K562 (cell line): ENCODE measurements around the gene TMEM143. TPM values are rescaled to one million over a fixed set of nuclear protein-coding genes. Genes with fewer than 3 reads are reported as not detected.

Experiments
- ATAC-seq: fragments of 200-7000 bp; cut with Tn5 transposase; 3 replicates; pipeline ENCODE4 v1.9.1; 2020; ENCODE audit warnings: moderate library complexity
- BruUV-seq: library from RNA; stranded (reverse); fragments of 400-500 nt; replicated peaks from 2 replicates; lab custom pipeline; 2021; lab: Mats Ljungman, UMichigan
- CTCF ChIA-PET: fragments of 300-600 bp; formaldehyde crosslinking; extraction: SDS; loops from one replicate; lab custom pipeline; 2021; ENCODE audit warnings: low intra/inter-chr PET ratio; lab: Yijun Ruan, JAX
- POLR2A ChIA-PET: fragments of 300-600, 350-650 bp; sonication (Branson Sonifier 250); formaldehyde crosslinking; extraction: SDS; loops from one replicate; lab custom pipeline; 2021; ENCODE audit warnings: antibody characterized with exemption, inconsistent platforms; lab: Yijun Ruan, JAX
- DNase-seq, 4 experiments: peaks; one replicate each; pipeline versions ENCODE4 v3.0.0 to v3.0.0-alpha.2; 2011 to 2018; ENCODE audit warnings: low spot score in 3 of 4, mixed read lengths in 3 of 4; ENCODE audit errors: extremely low read depth in 1 of 4
- FAIRE-seq: peaks from 2 replicates; lab custom pipeline; 2011; peaks lifted over from hg19 to GRCh38; lab: Jason Lieb, UNC
- H2AFZ ChIP-seq: 2 replicates; pipeline ENCODE4 v1.6.0; 2011; ENCODE audit warnings: low read depth, low read length, control low read depth, inconsistent platforms
- H3K27ac ChIP-seq: fragments of 200-600 bp; 3 replicates; pipeline ENCODE4 v1.8.0; 2011; ENCODE audit warnings: low read depth, mild to moderate bottlenecking, control low read depth, inconsistent platforms, low read length, moderate library complexity, mixed read lengths; ENCODE audit errors: extremely low read depth
- H3K27me3 ChIP-seq, 2 experiments: fragments of 300-600 bp in 1 of 2; 2 replicates in 1 of 2; 3 replicates in 1 of 2; pipeline versions ENCODE4 v1.6.0 to v1.8.0; 2011; ENCODE audit warnings: inconsistent platforms in 2 of 2, low read length in 2 of 2, mild to moderate bottlenecking in 1 of 2, mixed read lengths in 1 of 2, moderate library complexity in 1 of 2; ENCODE audit not compliant: control insufficient read depth in 2 of 2, insufficient read depth in 2 of 2
- H3K36me3 ChIP-seq: fragments of 300-600 bp; 3 replicates; pipeline ENCODE4 v1.8.0; 2011; ENCODE audit warnings: mild to moderate bottlenecking, low read length, inconsistent platforms; ENCODE audit not compliant: control insufficient read depth, insufficient read depth
- H3K4me1 ChIP-seq, 2 experiments: fragments of 200-600 bp in 1 of 2; replicated peaks in 1 of 2; 2 replicates in 1 of 2; 3 replicates in 1 of 2; pipeline versions ENCODE4 v1.5.1 to v1.8.0; 2011; ENCODE audit warnings: inconsistent platforms in 2 of 2, low read length in 2 of 2, mild to moderate bottlenecking in 1 of 2, mixed read lengths in 1 of 2, moderate library complexity in 1 of 2; ENCODE audit not compliant: control insufficient read depth in 2 of 2, insufficient read depth in 2 of 2
- H3K4me2 ChIP-seq: 2 replicates; pipeline ENCODE4 v1.6.1; 2011; ENCODE audit warnings: low read length, control low read depth, inconsistent platforms, mixed read lengths; ENCODE audit not compliant: insufficient read depth
- H3K4me3 ChIP-seq: fragments of 200-600 bp; sonication (generic), shearing (Covaris generic); 2 replicates; pipeline ENCODE4 v1.5.1; 2016; ENCODE audit warnings: control low read depth, inconsistent platforms
- H3K79me2 ChIP-seq: fragments of 200-600 bp; 3 replicates; pipeline ENCODE4 v1.8.0; 2011; ENCODE audit warnings: low read length, inconsistent platforms; ENCODE audit not compliant: control insufficient read depth, insufficient read depth
- H3K9ac ChIP-seq, 2 experiments: 2 replicates each; pipeline versions ENCODE4 v1.6.0 to v1.6.1; 2011; ENCODE audit warnings: low read depth in 2 of 2, low read length in 2 of 2, control low read depth in 1 of 2, inconsistent platforms in 1 of 2, mild to moderate bottlenecking in 1 of 2, mixed read lengths in 1 of 2; ENCODE audit not compliant: insufficient read depth in 1 of 2
- H3K9me1 ChIP-seq: one replicate; pipeline ENCODE4 v1.6.0; 2011; ENCODE audit warnings: inconsistent platforms, mild to moderate bottlenecking, low read length, moderate library complexity; ENCODE audit not compliant: control insufficient read depth, insufficient read depth
- H3K9me3 ChIP-seq: replicated peaks from 2 replicates; pipeline ENCODE4 v1.5.1; 2011; ENCODE audit warnings: low read depth, low read length, inconsistent platforms; ENCODE audit not compliant: control insufficient read depth, insufficient read depth
- H4K20me1 ChIP-seq: replicated peaks from 2 replicates; pipeline ENCODE4 v1.6.1; 2011; ENCODE audit warnings: low read length, inconsistent platforms, mixed read lengths; ENCODE audit not compliant: control insufficient read depth, insufficient read depth
- MCM2 ChIP-seq: fragments of 450-650 bp; IDR thresholded peaks from 2 replicates; pipeline ENCODE4 v1.6.1; 2017; ENCODE audit warnings: low read depth, mild to moderate bottlenecking
- MIER1 ChIP-seq: fragments of 450-650 bp; IDR thresholded peaks from 2 replicates; pipeline ENCODE4 v1.6.1; 2016; ENCODE audit warnings: antibody characterized with exemption, mild to moderate bottlenecking, low read depth
- NFATC3 ChIP-seq: fragments of 450-650 bp; IDR thresholded peaks from 2 replicates; pipeline ENCODE4 v1.6.1; 2017; ENCODE audit warnings: mild to moderate bottlenecking
- NRF1 ChIP-seq, 2 experiments: fragments of 450-650 bp; IDR thresholded peaks in 1 of 2; conservative IDR thresholded peaks in 1 of 2; 2 replicates each; pipeline ENCODE4 v1.6.1; 2014; ENCODE audit warnings: mild to moderate bottlenecking in 2 of 2
- RB1 ChIP-seq: fragments of 450-650 bp; IDR thresholded peaks from 2 replicates; pipeline ENCODE4 v1.6.1; 2017; ENCODE audit warnings: low read depth, mild to moderate bottlenecking
- RREB1 ChIP-seq: fragments of 250-450 bp; sonication (Bioruptor Pico); IDR thresholded peaks from 2 replicates; pipeline ENCODE4 v1.4.0; 2020
- TEAD4 ChIP-seq, 2 experiments: sonication (generic) in 1 of 2; formaldehyde crosslinking in 1 of 2; IDR thresholded peaks; 2 replicates each; pipeline versions ENCODE4 v1.6.1 to v1.8.0; 2012 to 2022; ENCODE audit warnings: borderline replicate concordance in 1 of 2, inconsistent platforms in 1 of 2, low read length in 1 of 2, mild to moderate bottlenecking in 1 of 2, missing genetic modification reagents in 1 of 2
- ZBTB43 ChIP-seq: sonication (generic); formaldehyde crosslinking; IDR thresholded peaks from 2 replicates; pipeline ENCODE4 v1.8.0; 2023; ENCODE audit warnings: mild to moderate bottlenecking, missing genetic modification reagents
- ZKSCAN8 ChIP-seq: fragments of 200-800 bp; sonication (Bioruptor generic); IDR thresholded peaks from 2 replicates; pipeline ENCODE4 v1.6.1; 2016; ENCODE audit warnings: missing genetic modification characterization, missing compliant biosample characterization
- WGBS: fragments of 100-300 bp; shearing (Covaris generic); methylation state at CpG from one replicate; pipeline ENCODE4 v1.1.6; 2016; ENCODE audit warnings: low coverage, mixed read lengths; ENCODE audit not compliant: insufficient coverage; ENCODE audit errors: missing lambda C conversion rate; 5-methylcytosine and 5-hydroxymethylcytosine counted together
- in situ Hi-C: fragments of 300-500 bp; cut with MboI; formaldehyde crosslinking; loops from 4 replicates; pipeline ENCODE4 v1.15.0; 2018; ENCODE audit warnings: inconsistent platforms, mixed read lengths
- intact Hi-C: fragments of 100-400 bp; cut with micrococcal nuclease; formaldehyde crosslinking; loops from 2 replicates; pipeline ENCODE4 v1.14.2; 2022
- polyA plus RNA-seq, 8 experiments: library from polyadenylated mRNA; depleted of rRNA in 4 of 8; stranded (reverse) in 5 of 8; unstranded in 3 of 8; fragments of >200 nt; fragmentation: Nextera tagmentation in 2 of 8; fragmentation: Illumina TruSeq in 1 of 8; extraction: Ambion mirVana in 2 of 8; extraction: Trizol in 1 of 8; gene quantifications; 2 replicates each; pipeline versions ENCODE4 v1.2.1 to v1.2.3, GENCODE V29; 2011 to 2014; ENCODE audit warnings: inconsistent platforms in 1 of 8, missing spikeins in 1 of 8
- total RNA-seq, 7 experiments: library from RNA; depleted of rRNA in 6 of 7; stranded (reverse); fragments of >200 nt in 6 of 7; fragmentation: Illumina TruSeq in 2 of 7; extraction: Trizol in 2 of 7; gene quantifications; 2 replicates each; pipeline versions ENCODE4 v1.2.1 to v1.2.3, GENCODE V29; 2011 to 2021; ENCODE audit warnings: low replicate concordance in 1 of 7

TMEM143 gene
- total and polyA plus RNA-seq, 9 of the 15 experiments (the other 6 are each of a cell fraction or from before 2014, with no cell fraction given) = 0.66 to 8.8 (median 4.3) TPM

GRCh38 chr19:48382286-48382685, 18.5 kb upstream of the TMEM143 start:
- intact Hi-C loops = no loop called here
- 85% methylated on average over 8 of the region's 8 CpGs for WGBS
- peaks cover 57% of the 10 kb centered on the region for H3K36me3 ChIP-seq
- FAIRE-seq (no peak), DNase-seq (no peak), ATAC-seq (no peak)
- no peaks in the 10 kb centered on the region for H3K79me2 ChIP-seq
- H3K4me1 ChIP-seq = no peaks in the 10 kb centered on the region; a peak in 2 of 5 replicates
- H2AFZ ChIP-seq = no peak overlapping the region
- H3K9me3 ChIP-seq = no peaks in the 10 kb centered on the region
- no peak overlapping the region for H3K9ac ChIP-seq
- no peak for TF ChIP-seq NFATC3
- TF ChIP-seq MCM2 = no peak
- no peak for TF ChIP-seq MIER1
- no peak for TF ChIP-seq RREB1
- TF ChIP-seq ZKSCAN8 (CRISPR knock-in tag) = no peak
- TF ChIP-seq ZBTB43 = no peak
- no peak for TF ChIP-seq TEAD4 (IDR thresholded peaks at IDR 0.05; ENCODE audit: low read length)
- TF ChIP-seq TEAD4 (CRISPR knock-in tag; IDR thresholded peaks at IDR 0.05; ENCODE audit: borderline replicate concordance) = no peak
- TF ChIP-seq RB1 = no peak
- TF ChIP-seq NRF1 (conservative IDR thresholded peaks at IDR 0.05 in 1 of 2, IDR thresholded peaks at IDR 0.05 in 1 of 2) = no peak
- H3K27me3 ChIP-seq = no peaks in the 10 kb centered on the region
- in situ Hi-C loops = no loop called here
- ChIA-PET CTCF (no interaction called here), POLR2A (interaction anchor here (1.9 kb wide), 1 partner anchor 9 kb away, joined by 12 read pairs; the partner anchor contains the start of gene KDELR1)
- BruUV-seq = no TSS peak
- no peaks in the 10 kb centered on the region for H4K20me1 ChIP-seq
- no peak overlapping the region for H3K4me3 ChIP-seq
- peaks cover 2% of the 10 kb centered on the region for H3K9me1 ChIP-seq
- H3K27ac ChIP-seq = no peak overlapping the region
- no peak overlapping the region for H3K4me2 ChIP-seq
